ENCODE measurements around the gene TMEM179.

TMEM179 gene

DNA sequence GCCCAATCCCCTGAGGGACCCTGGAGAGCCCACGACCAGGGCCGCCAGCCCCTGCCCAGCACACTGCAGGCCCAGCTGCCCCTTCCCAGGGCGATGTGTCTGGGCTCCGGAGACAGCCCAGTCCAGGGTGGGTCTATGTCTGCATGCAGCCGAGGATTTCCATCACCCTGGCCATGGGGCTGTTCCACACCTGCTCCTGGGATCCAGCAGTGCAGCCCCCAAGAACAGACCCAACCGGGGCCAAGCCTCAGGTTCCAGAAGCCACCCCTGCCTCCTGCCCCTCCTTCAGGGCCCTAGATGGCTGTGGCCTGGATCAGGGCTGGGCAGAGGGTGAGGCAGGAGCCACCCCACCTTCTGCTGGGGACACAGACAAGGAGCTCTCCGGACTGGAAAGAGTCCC lies 13.5 kb downstream of the TMEM179 start:
- ATAC-seq (ENCODE audit: low read depth) (0 out of 3 replicates have a peak, but pooled peaks have one; percentile 5), DNase-seq (ENCODE audit: low spot score) (no peak)
- H3K27ac ChIP-seq (ENCODE audit: poor library complexity, severe bottlenecking) = no peak overlapping the region
- no peaks in the 10 kb centered on the region for H3K9me3 ChIP-seq (ENCODE audit: severe bottlenecking)
- H3K27me3 ChIP-seq (ENCODE audit: insufficient read depth, poor library complexity, severe bottlenecking) = peaks cover 50% of the 10 kb centered on the region
- no peaks in the 10 kb centered on the region for H3K36me3 ChIP-seq (ENCODE audit: low read depth)
- H3K4me1 ChIP-seq (ENCODE audit: insufficient read depth, poor library complexity, severe bottlenecking) = no peaks in the 10 kb centered on the region
- no peak overlapping the region for H3K4me3 ChIP-seq (ENCODE audit: severe bottlenecking)
- TF ChIP-seq, protein P1, sequence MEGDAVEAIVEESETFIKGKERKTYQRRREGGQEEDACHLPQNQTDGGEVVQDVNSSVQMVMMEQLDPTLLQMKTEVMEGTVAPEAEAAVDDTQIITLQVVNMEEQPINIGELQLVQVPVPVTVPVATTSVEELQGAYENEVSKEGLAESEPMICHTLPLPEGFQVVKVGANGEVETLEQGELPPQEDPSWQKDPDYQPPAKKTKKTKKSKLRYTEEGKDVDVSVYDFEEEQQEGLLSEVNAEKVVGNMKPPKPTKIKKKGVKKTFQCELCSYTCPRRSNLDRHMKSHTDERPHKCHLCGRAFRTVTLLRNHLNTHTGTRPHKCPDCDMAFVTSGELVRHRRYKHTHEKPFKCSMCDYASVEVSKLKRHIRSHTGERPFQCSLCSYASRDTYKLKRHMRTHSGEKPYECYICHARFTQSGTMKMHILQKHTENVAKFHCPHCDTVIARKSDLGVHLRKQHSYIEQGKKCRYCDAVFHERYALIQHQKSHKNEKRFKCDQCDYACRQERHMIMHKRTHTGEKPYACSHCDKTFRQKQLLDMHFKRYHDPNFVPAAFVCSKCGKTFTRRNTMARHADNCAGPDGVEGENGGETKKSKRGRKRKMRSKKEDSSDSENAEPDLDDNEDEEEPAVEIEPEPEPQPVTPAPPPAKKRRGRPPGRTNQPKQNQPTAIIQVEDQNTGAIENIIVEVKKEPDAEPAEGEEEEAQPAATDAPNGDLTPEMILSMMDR (IDR thresholded peaks at IDR 0.05; ENCODE audit: poor library complexity, severe bottlenecking) = no peak

DNA sequence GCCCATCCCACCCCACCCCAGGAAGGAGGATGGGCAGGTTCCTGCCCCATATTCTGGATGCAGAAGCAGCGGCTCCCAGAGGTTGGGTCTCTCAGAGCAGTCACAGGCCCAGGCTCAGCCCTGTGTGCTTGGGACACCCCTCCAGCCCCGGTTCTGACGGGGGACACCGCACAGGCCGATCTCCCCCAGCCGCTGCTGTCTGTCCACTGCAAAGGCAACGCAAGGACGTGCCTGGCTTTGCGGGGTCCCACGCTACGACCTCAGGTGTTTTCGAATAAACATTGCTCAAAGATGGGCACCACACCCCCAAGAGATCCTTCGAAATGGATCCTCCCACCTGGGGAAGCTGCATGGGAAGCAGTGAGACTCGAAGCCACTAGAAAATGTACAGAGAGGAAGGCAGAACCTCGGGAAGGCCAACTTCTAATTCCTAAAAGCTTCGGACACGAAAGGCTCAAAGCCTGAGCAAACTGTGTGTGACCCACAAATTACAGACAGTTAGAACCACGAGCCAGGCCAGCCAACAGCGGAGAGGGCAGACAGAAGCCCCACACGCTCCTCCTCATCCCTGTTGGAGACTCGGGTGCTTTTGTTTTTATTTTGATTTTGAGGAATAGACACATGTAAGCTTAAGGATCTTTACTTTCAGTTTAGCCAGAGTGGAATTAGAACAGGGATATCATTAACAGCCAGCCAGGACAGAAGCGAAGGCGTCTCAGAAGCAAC lies 14.2 kb downstream of the TMEM179 start:
- Histone ChIP-seq H3K36me3 (ENCODE audit: low read depth) (no peaks in the 10 kb centered on the region), H3K9me3 (ENCODE audit: severe bottlenecking) (no peaks in the 10 kb centered on the region), H3K4me1 (ENCODE audit: insufficient read depth, poor library complexity, severe bottlenecking) (no peaks in the 10 kb centered on the region), H3K27me3 (ENCODE audit: insufficient read depth, poor library complexity, severe bottlenecking) (peaks cover 54% of the 10 kb centered on the region), H3K27ac (ENCODE audit: poor library complexity, severe bottlenecking) (no peak overlapping the region), H3K4me3 (ENCODE audit: severe bottlenecking) (no peak overlapping the region)
- TF ChIP-seq, protein P1 (IDR thresholded peaks at IDR 0.05; ENCODE audit: poor library complexity, severe bottlenecking) = no peak
- DNase-seq (ENCODE audit: low spot score) (no peak), ATAC-seq (ENCODE audit: low read depth) (no peak)

DNA sequence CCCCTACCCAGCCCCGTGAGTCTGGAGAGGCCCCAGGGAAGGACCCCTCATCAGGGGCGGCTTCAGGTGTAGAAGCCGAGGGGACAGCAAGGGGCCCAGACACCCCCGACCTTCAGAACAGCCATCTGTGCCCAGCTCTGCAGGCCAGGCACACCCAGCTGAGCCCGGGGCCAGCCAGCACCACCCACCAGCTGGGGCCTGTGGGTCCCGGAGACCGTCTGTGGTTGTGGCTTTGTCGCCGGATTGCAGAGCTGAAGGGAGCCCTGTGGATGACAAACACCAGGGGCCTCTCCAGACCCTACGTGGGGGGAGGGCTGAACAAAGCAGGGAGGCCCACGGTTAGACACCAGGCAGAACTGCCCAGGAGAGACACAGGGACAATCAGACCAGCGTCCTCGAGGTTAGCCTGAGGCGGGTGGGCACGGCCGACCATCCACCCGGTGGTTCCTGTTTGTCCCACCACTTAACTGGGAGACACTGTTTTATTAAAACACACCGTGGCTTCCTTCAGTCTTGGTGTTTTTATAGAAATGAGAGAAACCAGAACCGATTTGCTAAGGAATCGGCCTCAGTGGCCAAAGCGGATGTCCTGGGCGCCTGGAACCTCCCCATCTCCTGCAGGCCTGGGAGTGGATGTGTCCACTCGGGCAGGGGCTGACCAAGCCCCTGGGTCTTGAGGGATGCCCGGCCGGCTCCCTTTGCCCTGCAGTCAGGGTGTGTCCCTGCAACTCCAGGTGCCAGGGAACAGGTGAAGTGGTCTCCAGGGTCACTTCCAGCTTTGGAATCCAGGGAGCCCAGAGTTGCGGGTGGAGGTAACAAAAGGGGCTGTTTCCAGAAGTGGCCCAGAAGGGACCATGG lies 15.0 kb downstream of the TMEM179 start:
- peaks cover 63% of the 10 kb centered on the region for H3K27me3 ChIP-seq (ENCODE audit: insufficient read depth, poor library complexity, severe bottlenecking)
- ATAC-seq (ENCODE audit: low read depth) (no peak), DNase-seq (ENCODE audit: low spot score) (no peak)
- H3K36me3 ChIP-seq (ENCODE audit: low read depth) = no peaks in the 10 kb centered on the region
- no peaks in the 10 kb centered on the region for H3K4me1 ChIP-seq (ENCODE audit: insufficient read depth, poor library complexity, severe bottlenecking)
- TF ChIP-seq, protein P1 (IDR thresholded peaks at IDR 0.05; ENCODE audit: poor library complexity, severe bottlenecking) = no peak
- no peak overlapping the region for H3K27ac ChIP-seq (ENCODE audit: poor library complexity, severe bottlenecking)
- no peak overlapping the region for H3K4me3 ChIP-seq (ENCODE audit: severe bottlenecking)
- no peaks in the 10 kb centered on the region for H3K9me3 ChIP-seq (ENCODE audit: severe bottlenecking)

DNA sequence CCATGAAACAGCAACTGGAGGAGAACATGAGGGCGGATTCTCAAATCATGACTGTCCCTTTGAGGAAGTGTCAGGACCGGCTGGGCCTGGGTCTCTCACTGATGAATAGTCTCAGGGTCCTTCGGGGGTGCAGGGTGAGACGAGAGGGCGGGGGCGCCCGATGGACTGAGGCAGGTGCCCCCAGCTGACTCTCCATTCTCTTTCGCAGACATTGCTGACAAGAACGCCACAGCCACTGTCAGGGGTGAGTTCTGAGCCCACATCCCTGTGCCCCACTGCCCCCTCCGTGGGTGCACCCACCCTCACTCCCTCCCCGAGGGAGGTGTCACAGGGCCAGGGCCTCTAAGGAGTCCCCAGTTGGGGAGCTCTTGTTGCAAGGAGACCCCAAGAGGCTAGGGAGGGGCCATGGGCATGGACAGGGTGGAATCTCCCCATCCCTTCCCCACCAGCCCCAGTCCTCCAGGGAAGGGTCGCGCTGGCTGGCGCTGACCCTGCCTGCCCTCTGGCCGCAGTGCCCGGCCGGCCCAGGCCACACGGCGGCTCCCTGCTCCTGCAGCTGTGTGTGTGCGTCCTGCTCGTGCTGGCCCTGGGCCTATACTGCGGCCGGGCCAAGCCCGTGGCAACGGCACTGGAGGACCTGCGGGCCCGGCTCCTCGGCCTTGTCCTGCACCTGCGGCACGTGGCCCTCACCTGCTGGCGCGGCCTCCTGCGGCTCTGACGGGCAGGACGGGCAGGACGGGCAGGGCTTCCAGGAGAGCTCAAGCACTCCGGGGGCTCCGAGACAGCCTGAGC lies 16.3 kb downstream of the TMEM179 start:
- DNase-seq (ENCODE audit: low spot score) (no peak), ATAC-seq (ENCODE audit: low read depth) (no peak)
- TF ChIP-seq, protein P1 (IDR thresholded peaks at IDR 0.05; ENCODE audit: poor library complexity, severe bottlenecking) = no peak
- Histone ChIP-seq H3K4me3 (ENCODE audit: severe bottlenecking) (no peak overlapping the region), H3K27me3 (ENCODE audit: insufficient read depth, poor library complexity, severe bottlenecking) (peaks cover 65% of the 10 kb centered on the region), H3K27ac (ENCODE audit: poor library complexity, severe bottlenecking) (no peak overlapping the region), H3K9me3 (ENCODE audit: severe bottlenecking) (no peaks in the 10 kb centered on the region), H3K36me3 (ENCODE audit: low read depth) (no peaks in the 10 kb centered on the region), H3K4me1 (ENCODE audit: insufficient read depth, poor library complexity, severe bottlenecking) (no peaks in the 10 kb centered on the region)
